HEK293 (cell line): ENCODE data around the gene SNRNP70.

ENCODE experiments used
- CTCF ChIA-PET: fragments of 350-600 bp; formaldehyde crosslinking; extraction: SDS; loops from one replicate; lab custom pipeline; 2021; ENCODE audit warnings: antibody characterized with exemption; lab: Yijun Ruan, JAX
- POLR2A ChIA-PET: fragments of 300-600 bp; formaldehyde crosslinking; extraction: SDS; loops from one replicate; lab custom pipeline; 2020; ENCODE audit warnings: antibody characterized with exemption, inconsistent platforms; lab: Yijun Ruan, JAX
- H3K27ac ChIP-seq: fragments of 200-500 bp; sonication (Bioruptor generic); 2 replicates; pipeline ENCODE4 v1.5.1; 2014; ENCODE audit warnings: low read depth, low read length, control low read depth, inconsistent platforms; ENCODE audit errors: extremely low read depth
- H3K36me3 ChIP-seq, 2 experiments: fragments of 200-500 bp in 1 of 2; sonication (Bioruptor generic) in 1 of 2; 1 replicate in 1 of 2; 2 replicates in 1 of 2; pipeline ENCODE4 v1.5.1; 2014 to 2017; ENCODE audit warnings: inconsistent platforms in 2 of 2, low read length in 2 of 2; ENCODE audit not compliant: control insufficient read depth in 2 of 2, insufficient read depth in 1 of 2
- H3K4me1 ChIP-seq: fragments of 200-500 bp; sonication (Bioruptor generic); 2 replicates; pipeline ENCODE4 v1.5.1; 2014; ENCODE audit warnings: mild to moderate bottlenecking, low read length, inconsistent platforms; ENCODE audit not compliant: control insufficient read depth, insufficient read depth
- H3K4me3 ChIP-seq: 2 replicates; pipeline ENCODE4 v1.5.1; 2011; ENCODE audit warnings: low read depth, mild to moderate bottlenecking, control low read depth, low read length, moderate library complexity
- H3K9me3 ChIP-seq: fragments of 200-500 bp; sonication (Bioruptor generic); 2 replicates; pipeline ENCODE4 v1.5.1; 2014; ENCODE audit warnings: low read depth, low read length, inconsistent platforms; ENCODE audit not compliant: control insufficient read depth, insufficient read depth
- BCL11A ChIP-seq: fragments of 450-650 bp; formaldehyde crosslinking; IDR thresholded peaks from 2 replicates; pipeline ENCODE4 v1.5.1; 2016; ENCODE audit warnings: low read depth, missing biosample characterization, missing genetic modification characterization
- GLIS2 ChIP-seq: fragments of 450-650 bp; formaldehyde crosslinking; IDR thresholded peaks from 2 replicates; pipeline ENCODE4 v1.5.1; 2016; ENCODE audit warnings: missing biosample characterization, missing genetic modification characterization
- HOXC10 ChIP-seq: sonication (generic); formaldehyde crosslinking; IDR thresholded peaks from 2 replicates; pipeline ENCODE4 v1.8.1; 2023; ENCODE audit warnings: mild to moderate bottlenecking, missing genetic modification reagents
- IKZF3 ChIP-seq: fragments of 450-650 bp; IDR thresholded peaks from 2 replicates; pipeline ENCODE4 v1.5.0; 2018; ENCODE audit warnings: missing biosample characterization, mild to moderate bottlenecking, missing genetic modification characterization, moderate library complexity
- MZF1 ChIP-seq: fragments of 450-650 bp; formaldehyde crosslinking; IDR thresholded peaks from 2 replicates; pipeline ENCODE4 v1.5.1; 2017; ENCODE audit warnings: missing biosample characterization, missing genetic modification characterization, borderline replicate concordance
- SALL2 ChIP-seq: fragments of 450-650 bp; formaldehyde crosslinking; IDR thresholded peaks from 2 replicates; pipeline ENCODE4 v1.5.0; 2017; ENCODE audit warnings: missing biosample characterization, mild to moderate bottlenecking, missing genetic modification characterization, borderline replicate concordance
- SP2 ChIP-seq: fragments of 450-650 bp; formaldehyde crosslinking; IDR thresholded peaks from 2 replicates; pipeline ENCODE4 v1.5.1; 2016; ENCODE audit warnings: missing biosample characterization, missing genetic modification characterization
- TCF7L2 ChIP-seq: IDR thresholded peaks from 2 replicates; pipeline ENCODE4 v1.6.1; 2011; ENCODE audit warnings: low read depth, mild to moderate bottlenecking, inconsistent platforms, low read length, moderate library complexity, borderline replicate concordance
- ZEB2 ChIP-seq: fragments of 450-650 bp; formaldehyde crosslinking; IDR thresholded peaks from 2 replicates; pipeline ENCODE4 v1.5.1; 2016; ENCODE audit warnings: missing biosample characterization, missing genetic modification characterization
- ZNF10 ChIP-seq: fragments of 450-650 bp; formaldehyde crosslinking; IDR thresholded peaks from 2 replicates; pipeline ENCODE4 v1.5.1; 2017; ENCODE audit warnings: missing biosample characterization, missing genetic modification characterization
- ZNF146 ChIP-seq: fragments of 450-650 bp; formaldehyde crosslinking; IDR thresholded peaks from 2 replicates; pipeline ENCODE4 v1.5.1; 2016; ENCODE audit warnings: missing biosample characterization, missing genetic modification characterization
- ZNF155 ChIP-seq: fragments of 450-650 bp; formaldehyde crosslinking; IDR thresholded peaks from 2 replicates; pipeline ENCODE4 v1.5.1; 2016; ENCODE audit warnings: missing biosample characterization, missing genetic modification characterization
- ZNF174 ChIP-seq: fragments of 450-650 bp; formaldehyde crosslinking; IDR thresholded peaks from 2 replicates; pipeline ENCODE4 v1.5.0; 2017; ENCODE audit warnings: missing biosample characterization, mild to moderate bottlenecking, missing genetic modification characterization
- ZNF366 ChIP-seq: fragments of 450-650 bp; formaldehyde crosslinking; conservative IDR thresholded peaks from 2 replicates; pipeline ENCODE4 v1.5.1; 2016; ENCODE audit warnings: missing biosample characterization, missing genetic modification characterization
- ZNF37A ChIP-seq: fragments of 450-650 bp; IDR thresholded peaks from 2 replicates; pipeline ENCODE4 v1.5.1; 2018; ENCODE audit warnings: missing biosample characterization, missing genetic modification characterization
- ZNF391 ChIP-seq: fragments of 450-650 bp; formaldehyde crosslinking; IDR thresholded peaks from 2 replicates; pipeline ENCODE4 v1.5.1; 2016; ENCODE audit warnings: low read depth, missing biosample characterization, missing genetic modification characterization, borderline replicate concordance
- ZNF433 ChIP-seq: fragments of 450-650 bp; formaldehyde crosslinking; IDR thresholded peaks from 2 replicates; pipeline ENCODE4 v1.5.1; 2016; ENCODE audit warnings: missing biosample characterization, missing genetic modification characterization, low read depth
- ZNF521 ChIP-seq: fragments of 450-650 bp; formaldehyde crosslinking; IDR thresholded peaks from 2 replicates; pipeline ENCODE4 v1.5.1; 2017; ENCODE audit warnings: missing biosample characterization, mild to moderate bottlenecking, missing genetic modification characterization
- ZNF585B ChIP-seq: fragments of 450-650 bp; formaldehyde crosslinking; IDR thresholded peaks from 2 replicates; pipeline ENCODE4 v1.5.1; 2016; ENCODE audit warnings: missing biosample characterization, missing genetic modification characterization
- ZNF660 ChIP-seq: fragments of 450-650 bp; IDR thresholded peaks from 2 replicates; pipeline ENCODE4 v1.5.1; 2018; ENCODE audit warnings: missing biosample characterization, mild to moderate bottlenecking, missing genetic modification characterization
- ZNF747 ChIP-seq: fragments of 450-650 bp; formaldehyde crosslinking; IDR thresholded peaks from 2 replicates; pipeline ENCODE4 v1.5.1; 2016; ENCODE audit warnings: missing biosample characterization, missing genetic modification characterization
- ZNF792 ChIP-seq: fragments of 450-650 bp; formaldehyde crosslinking; IDR thresholded peaks from 2 replicates; pipeline ENCODE4 v1.5.1; 2016; ENCODE audit warnings: missing biosample characterization, missing genetic modification characterization
- ZSCAN23 ChIP-seq: fragments of 450-650 bp; formaldehyde crosslinking; IDR thresholded peaks from 2 replicates; pipeline ENCODE4 v1.5.1; 2016; ENCODE audit warnings: missing biosample characterization, missing genetic modification characterization
- TF ChIP-seq, protein P1 (sequence below): fragments of 450-650 bp; formaldehyde crosslinking; IDR thresholded peaks from 2 replicates; pipeline ENCODE4 v1.5.0; 2017; ENCODE audit warnings: missing biosample characterization, missing genetic modification characterization, borderline replicate concordance
- TF ChIP-seq, protein P2 (sequence below): fragments of 450-650 bp; formaldehyde crosslinking; IDR thresholded peaks from 2 replicates; pipeline ENCODE4 v1.5.1; 2016; ENCODE audit warnings: missing biosample characterization, missing genetic modification characterization
- TF ChIP-seq, protein P3 (sequence below): fragments of 450-650 bp; formaldehyde crosslinking; IDR thresholded peaks from 2 replicates; pipeline ENCODE4 v1.5.1; 2017; ENCODE audit warnings: missing biosample characterization, missing genetic modification characterization
- TF ChIP-seq, protein P4 (sequence below): fragments of 450-650 bp; IDR thresholded peaks from 2 replicates; pipeline ENCODE4 v1.5.1; 2018; ENCODE audit warnings: missing biosample characterization, missing genetic modification characterization
- TF ChIP-seq, protein P5 (sequence below): fragments of 450-650 bp; formaldehyde crosslinking; IDR thresholded peaks from 2 replicates; pipeline ENCODE4 v1.5.1; 2016; ENCODE audit warnings: missing biosample characterization, missing genetic modification characterization

The SNRNP70 gene

DNA sequence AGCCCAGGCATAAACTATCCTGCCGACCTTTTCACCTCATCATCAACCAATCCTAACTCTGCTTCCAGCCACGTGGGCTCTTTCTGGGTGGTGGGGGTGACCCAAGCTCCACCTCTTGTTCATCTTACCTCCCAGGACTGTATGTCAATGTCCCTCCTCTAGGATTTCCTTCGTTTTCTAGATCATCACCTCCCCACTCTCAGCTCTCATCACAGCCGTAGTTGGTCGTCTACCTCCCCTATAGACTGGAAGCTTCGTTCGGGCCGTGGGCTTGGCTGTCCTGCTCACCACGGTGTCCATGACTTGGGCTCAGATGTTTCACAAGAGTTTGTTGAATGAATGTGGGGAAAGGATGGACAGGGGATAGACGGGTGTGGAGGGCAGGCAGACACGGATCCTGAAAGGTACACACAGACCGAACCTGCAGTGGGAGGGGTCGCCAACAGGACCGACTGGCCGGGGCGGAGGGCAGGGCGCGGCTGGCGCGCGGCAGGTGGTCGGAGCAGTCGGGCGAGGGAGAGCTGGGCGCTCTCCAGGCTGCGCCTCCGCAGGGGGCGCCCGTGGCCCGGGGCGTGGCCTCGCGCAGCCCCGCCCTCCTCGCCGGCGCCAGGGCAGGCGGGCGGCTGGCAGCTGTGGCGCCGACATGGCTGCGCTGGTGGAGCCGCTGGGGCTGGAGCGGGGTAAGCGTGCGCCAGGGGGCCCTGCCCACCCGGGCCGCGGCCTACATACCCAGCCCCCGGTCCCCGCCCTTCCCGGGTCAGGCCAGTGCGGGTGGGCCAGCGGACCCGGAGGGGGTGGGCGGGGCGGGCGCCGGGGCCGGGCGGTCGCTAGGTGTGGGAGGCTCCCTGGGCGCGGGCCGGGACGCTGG, 28.7 kb downstream of the SNRNP70 start, which contains the start of gene LIN7B (continued):
- TF ChIP-seq SALL2 (tag by site-specific recombination), result no peak
- TF ChIP-seq BCL11A, result no peak
- TF ChIP-seq ZNF521 (tag by site-specific recombination), result no peak
- TF ChIP-seq, protein P1, sequence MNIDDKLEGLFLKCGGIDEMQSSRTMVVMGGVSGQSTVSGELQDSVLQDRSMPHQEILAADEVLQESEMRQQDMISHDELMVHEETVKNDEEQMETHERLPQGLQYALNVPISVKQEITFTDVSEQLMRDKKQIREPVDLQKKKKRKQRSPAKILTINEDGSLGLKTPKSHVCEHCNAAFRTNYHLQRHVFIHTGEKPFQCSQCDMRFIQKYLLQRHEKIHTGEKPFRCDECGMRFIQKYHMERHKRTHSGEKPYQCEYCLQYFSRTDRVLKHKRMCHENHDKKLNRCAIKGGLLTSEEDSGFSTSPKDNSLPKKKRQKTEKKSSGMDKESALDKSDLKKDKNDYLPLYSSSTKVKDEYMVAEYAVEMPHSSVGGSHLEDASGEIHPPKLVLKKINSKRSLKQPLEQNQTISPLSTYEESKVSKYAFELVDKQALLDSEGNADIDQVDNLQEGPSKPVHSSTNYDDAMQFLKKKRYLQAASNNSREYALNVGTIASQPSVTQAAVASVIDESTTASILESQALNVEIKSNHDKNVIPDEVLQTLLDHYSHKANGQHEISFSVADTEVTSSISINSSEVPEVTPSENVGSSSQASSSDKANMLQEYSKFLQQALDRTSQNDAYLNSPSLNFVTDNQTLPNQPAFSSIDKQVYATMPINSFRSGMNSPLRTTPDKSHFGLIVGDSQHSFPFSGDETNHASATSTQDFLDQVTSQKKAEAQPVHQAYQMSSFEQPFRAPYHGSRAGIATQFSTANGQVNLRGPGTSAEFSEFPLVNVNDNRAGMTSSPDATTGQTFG, result no peak
- TF ChIP-seq ZNF792 (tag by site-specific recombination), result no peak
- peak; percentile 61; the same call in 1 of the 2 replicates for TF ChIP-seq GLIS2 (tag by site-specific recombination)
- no peak for TF ChIP-seq TCF7L2
- TF ChIP-seq ZNF747 (tag by site-specific recombination), result no peak
- TF ChIP-seq ZEB2 (tag by site-specific recombination), result peak; percentile 62
- TF ChIP-seq ZNF660 (tag by site-specific recombination), result peak; percentile 30; the same call in 1 of the 2 replicates
- TF ChIP-seq ZNF146 (tag by site-specific recombination), result no peak
- TF ChIP-seq, protein P2, sequence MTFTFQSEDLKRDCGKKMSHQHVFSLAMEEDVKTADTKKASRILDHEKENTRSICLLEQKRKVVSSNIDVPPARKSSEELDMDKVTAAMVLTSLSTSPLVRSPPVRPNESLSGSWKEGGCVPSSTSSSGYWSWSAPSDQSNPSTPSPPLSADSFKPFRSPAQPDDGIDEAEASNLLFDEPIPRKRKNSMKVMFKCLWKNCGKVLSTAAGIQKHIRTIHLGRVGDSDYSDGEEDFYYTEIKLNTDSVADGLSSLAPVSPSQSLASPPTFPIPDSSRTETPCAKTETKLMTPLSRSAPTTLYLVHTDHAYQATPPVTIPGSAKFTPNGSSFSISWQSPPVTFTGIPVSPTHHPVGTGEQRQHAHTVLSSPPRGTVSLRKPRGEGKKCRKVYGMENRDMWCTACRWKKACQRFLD (tag by site-specific recombination), result no peak
- TF ChIP-seq, protein P3, sequence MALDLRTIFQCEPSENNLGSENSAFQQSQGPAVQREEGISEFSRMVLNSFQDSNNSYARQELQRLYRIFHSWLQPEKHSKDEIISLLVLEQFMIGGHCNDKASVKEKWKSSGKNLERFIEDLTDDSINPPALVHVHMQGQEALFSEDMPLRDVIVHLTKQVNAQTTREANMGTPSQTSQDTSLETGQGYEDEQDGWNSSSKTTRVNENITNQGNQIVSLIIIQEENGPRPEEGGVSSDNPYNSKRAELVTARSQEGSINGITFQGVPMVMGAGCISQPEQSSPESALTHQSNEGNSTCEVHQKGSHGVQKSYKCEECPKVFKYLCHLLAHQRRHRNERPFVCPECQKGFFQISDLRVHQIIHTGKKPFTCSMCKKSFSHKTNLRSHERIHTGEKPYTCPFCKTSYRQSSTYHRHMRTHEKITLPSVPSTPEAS, result no peak
- peak; percentile 52 for TF ChIP-seq SP2 (tag by site-specific recombination)
- peak; percentile 66; the same call in 1 of the 2 replicates for TF ChIP-seq IKZF3 (tag by site-specific recombination)
- TF ChIP-seq ZSCAN23, result no peak
- TF ChIP-seq, protein P4, sequence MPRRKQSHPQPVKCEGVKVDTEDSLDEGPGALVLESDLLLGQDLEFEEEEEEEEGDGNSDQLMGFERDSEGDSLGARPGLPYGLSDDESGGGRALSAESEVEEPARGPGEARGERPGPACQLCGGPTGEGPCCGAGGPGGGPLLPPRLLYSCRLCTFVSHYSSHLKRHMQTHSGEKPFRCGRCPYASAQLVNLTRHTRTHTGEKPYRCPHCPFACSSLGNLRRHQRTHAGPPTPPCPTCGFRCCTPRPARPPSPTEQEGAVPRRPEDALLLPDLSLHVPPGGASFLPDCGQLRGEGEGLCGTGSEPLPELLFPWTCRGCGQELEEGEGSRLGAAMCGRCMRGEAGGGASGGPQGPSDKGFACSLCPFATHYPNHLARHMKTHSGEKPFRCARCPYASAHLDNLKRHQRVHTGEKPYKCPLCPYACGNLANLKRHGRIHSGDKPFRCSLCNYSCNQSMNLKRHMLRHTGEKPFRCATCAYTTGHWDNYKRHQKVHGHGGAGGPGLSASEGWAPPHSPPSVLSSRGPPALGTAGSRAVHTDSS (tag by site-specific recombination), result no peak
- TF ChIP-seq, all 188 proteins: peak for 41

DNA sequence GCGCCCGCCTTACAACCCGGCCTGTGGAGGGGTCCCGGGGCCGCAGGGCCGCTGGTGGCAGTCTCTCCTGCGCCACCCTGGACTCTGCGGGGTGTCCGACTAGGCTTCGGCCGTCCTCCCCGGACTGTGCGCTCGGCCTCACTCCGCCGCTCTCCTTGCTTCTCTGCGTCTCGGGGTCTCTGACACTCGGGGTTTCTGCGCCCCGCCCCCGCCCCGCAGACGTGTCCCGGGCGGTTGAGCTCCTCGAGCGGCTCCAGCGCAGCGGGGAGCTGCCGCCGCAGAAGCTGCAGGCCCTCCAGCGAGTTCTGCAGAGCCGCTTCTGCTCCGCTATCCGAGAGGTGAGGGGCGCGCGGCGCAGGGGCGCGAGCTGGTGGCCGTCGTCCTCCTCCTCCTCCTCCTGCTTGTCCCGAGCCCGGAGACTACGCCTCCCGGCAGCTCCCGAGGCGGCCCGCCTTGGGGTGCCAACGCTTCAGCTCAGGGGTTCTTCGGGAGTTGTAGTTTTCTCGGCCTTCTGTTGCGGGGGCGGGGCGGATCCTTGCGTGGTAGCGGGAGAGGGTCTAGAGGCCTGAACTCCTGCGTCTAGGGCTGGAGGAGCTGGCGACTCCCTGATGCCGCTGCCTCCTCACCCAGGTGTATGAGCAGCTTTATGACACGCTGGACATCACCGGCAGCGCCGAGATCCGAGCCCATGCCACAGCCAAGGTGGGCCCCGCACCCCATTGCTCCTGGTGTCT, 29.5 kb downstream of the SNRNP70 start:
- ChIA-PET CTCF (interaction anchor here (0.6 to 3.0 kb wide), 11 partner anchors 9 to 462 kb away, joined by 3 to 33 read pairs (median 7); partner anchors contain the start of genes GYS1 and RUVBL2), POLR2A (interaction anchor here (0.6 to 2.3 kb wide), 10 partner anchors 11 to 337 kb away, joined by 4 to 22 read pairs (median 6); partner anchors contain the start of genes GYS1, PIH1D1 and RUVBL2)
- Histone ChIP-seq H3K27ac (peak overlapping the region; percentile 84; the same call in 1 of the 2 replicates), H3K4me3 (peak overlapping the region; percentile 69), H3K9me3 (no peaks in the 10 kb centered on the region), H3K4me1 (peaks cover 15% of the 10 kb centered on the region), H3K36me3 (peaks cover 0 to 10% of the 10 kb centered on the region in 2 experiments; a peak in 2 of 3 replicates)
- no peak for TF ChIP-seq ZNF433 (tag by site-specific recombination)
- TF ChIP-seq ZNF37A (tag by site-specific recombination), result no peak
- TF ChIP-seq, protein P5, sequence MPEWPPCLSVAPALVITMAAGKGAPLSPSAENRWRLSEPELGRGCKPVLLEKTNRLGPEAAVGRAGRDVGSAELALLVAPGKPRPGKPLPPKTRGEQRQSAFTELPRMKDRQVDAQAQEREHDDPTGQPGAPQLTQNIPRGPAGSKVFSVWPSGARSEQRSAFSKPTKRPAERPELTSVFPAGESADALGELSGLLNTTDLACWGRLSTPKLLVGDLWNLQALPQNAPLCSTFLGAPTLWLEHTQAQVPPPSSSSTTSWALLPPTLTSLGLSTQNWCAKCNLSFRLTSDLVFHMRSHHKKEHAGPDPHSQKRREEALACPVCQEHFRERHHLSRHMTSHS (tag by site-specific recombination), result no peak
- no peak for TF ChIP-seq ZNF585B (tag by site-specific recombination)
- TF ChIP-seq HOXC10 (CRISPR knock-in tag), result no peak
- TF ChIP-seq ZNF155 (tag by site-specific recombination), result no peak
- TF ChIP-seq IKZF3 (tag by site-specific recombination), result peak; percentile 59; the same call in 1 of the 2 replicates
- no peak for TF ChIP-seq ZNF10 (tag by site-specific recombination)
- no peak for TF ChIP-seq ZNF391 (tag by site-specific recombination)
- no peak for TF ChIP-seq ZNF366 (tag by site-specific recombination)
- TF ChIP-seq ZNF174 (tag by site-specific recombination), result no peak
- no peak for TF ChIP-seq MZF1
